Ovary (tissue), 9 donors: ENCODE data around the gene ATRNL1. TPM values are rescaled to one million over a fixed set of nuclear protein-coding genes. Genes with fewer than 3 reads are reported as not detected.
"Not testable (repeated sequence)": the region's sequence is repeated elsewhere in the genome, so short reads cannot be mapped to it uniquely, and the experiment has no call there.

Source experiments
- DNase-seq, 5 donors: peaks; one replicate each; pipeline ENCODE4 v3.0.0-alpha.2; 2019 to 2020
- H3K27ac ChIP-seq, 2 donors: fragments of 200-600 bp; one replicate each; pipeline versions ENCODE4 v1.5.1 to v1.8.0; 2019 to 2022
- H3K27me3 ChIP-seq: fragments of 200-600 bp; one replicate; pipeline ENCODE4 v1.8.0; 2022
- H3K36me3 ChIP-seq: fragments of 200-600 bp; sonication (generic); one replicate; pipeline ENCODE4 v1.5.1; 2019
- H3K4me1 ChIP-seq: one replicate; pipeline ENCODE4 v1.8.1; 2013; ENCODE audit warnings: mild to moderate bottlenecking, moderate library complexity; ENCODE audit not compliant: insufficient read depth
- H3K4me3 ChIP-seq: fragments of 200-600 bp; sonication (generic); one replicate; pipeline ENCODE4 v1.5.1; 2017
- H3K9me3 ChIP-seq, 2 donors: fragments of 200-600 bp in 1 of 2; sonication (generic) in 1 of 2; one replicate each; pipeline versions ENCODE4 v1.5.1 to v1.8.1; 2013 to 2019; ENCODE audit warnings: mild to moderate bottlenecking in 1 of 2, moderate library complexity in 1 of 2
- CTCF ChIP-seq, 3 donors: fragments of 450-650 bp in 2 of 3; fragments of 200-600 bp in 1 of 3; IDR thresholded peaks; one replicate each; pipeline versions ENCODE4 v1.5.1 to v1.8.0; 2016 to 2022; ENCODE audit warnings: antibody characterized with exemption in 3 of 3, mild to moderate bottlenecking in 1 of 3
- EP300 ChIP-seq: sonication (generic); formaldehyde crosslinking; IDR thresholded peaks from one replicate; pipeline ENCODE4 v1.6.1; 2017; ENCODE audit warnings: antibody characterized with exemption
- POLR2A ChIP-seq: fragments of 450-650 bp; IDR thresholded peaks from one replicate; pipeline ENCODE4 v1.6.1; 2017; ENCODE audit warnings: antibody characterized with exemption, mild to moderate bottlenecking, moderate library complexity
- WGBS, 3 donors: extraction: QIAGEN DNeasy Blood & Tissue Kit in 1 of 3; methylation state at CpG; one replicate each; pipeline versions ENCODE4 v1.1.5 to v1.1.7; 2013 to 2017; 5-methylcytosine and 5-hydroxymethylcytosine counted together
- intact Hi-C, 4 donors: fragments of 100-400 bp; cut with DNase I; formaldehyde crosslinking; loops; one replicate each; pipeline versions ENCODE4 v1.11.0 to v1.15.1; 2022 to 2023
- polyA plus RNA-seq, 2 donors: library from polyadenylated mRNA; stranded (reverse); fragments of 200-250 nt in 1 of 2; fragments of 350-450 nt in 1 of 2; fragmentation: Illumina TruSeq in 1 of 2; extraction: RNeasy Lipid Tissue Mini Kit (QIAGEN cat#74804) in 1 of 2; gene quantifications; one replicate each; pipeline ENCODE4 v1.2.3, GENCODE V29; 2013 to 2014
- total RNA-seq, 7 donors: library from RNA; depleted of rRNA in 2 of 7; stranded (reverse); fragments of >200 nt in 2 of 7; fragmentation: NEBNext Ultra II Directional in 3 of 7; extraction: Animal tissue kit (Norgen Biotek cat#: 25700) in 3 of 7; gene quantifications; one replicate each; pipeline versions ENCODE4 v1.1.0 to v1.2.4, GENCODE V29; 2016 to 2023
- donor health status: DM: no; HTN: no; CAD: no; lungs with moderate emphysema.
- donor health status: DM: no; HTN: no; CAD: no.
- donor health status: Bipolar disorder and iron deficiency.
- donor health status: DM: yes; HTN: yes; CAD: no.
- donor health status: DM: no; HTN: no; CAD: no.
- donor health status: DM: yes; HTN: yes; CAD: no.

ATRNL1 gene
- total and polyA plus RNA-seq, 9 donors: 8.1 to 119 (median 77.8) TPM

GRCh38 chr10:115239761-115240160, 146.6 kb downstream of the ATRNL1 start:
- H3K4me1 ChIP-seq: no peaks in the 10 kb centered on the region
- H3K9me3 ChIP-seq: no peaks in the 10 kb centered on the region
- TF ChIP-seq CTCF (IDR thresholded peaks at IDR 0.05): no peak
- no peak for TF ChIP-seq POLR2A
- TF ChIP-seq EP300: no peak
- WGBS, 3 donors: 92 to 99% (median 98%) methylated on average over 2 of the region's 2 CpGs
- H3K27me3 ChIP-seq: no peaks in the 10 kb centered on the region
- no peak for DNase-seq
- no peaks in the 10 kb centered on the region for H3K36me3 ChIP-seq
- no peak overlapping the region for H3K4me3 ChIP-seq
- intact Hi-C loops: no loop called here
- H3K27ac ChIP-seq: no peak overlapping the region

DNA sequence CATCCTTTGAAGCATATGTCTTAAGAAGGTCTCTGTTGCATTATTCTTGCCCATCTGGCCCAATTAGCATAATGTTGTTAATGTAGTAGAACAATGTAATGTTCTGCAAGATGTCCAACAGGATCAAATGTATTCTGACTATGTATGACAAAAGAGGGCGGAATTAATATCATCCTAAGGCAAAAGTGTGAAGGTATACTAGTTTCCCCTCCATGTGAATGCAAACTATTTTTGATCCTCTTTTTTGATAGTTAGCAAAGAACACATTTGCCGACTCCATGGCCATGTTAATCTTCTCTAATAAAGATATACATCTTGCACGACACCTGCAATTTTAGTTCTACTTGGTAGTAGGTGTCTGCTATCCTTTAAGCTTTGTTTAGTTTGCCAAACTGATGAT, 157.6 kb downstream of the ATRNL1 start:
- no peak overlapping the region for H3K4me3 ChIP-seq

DNA sequence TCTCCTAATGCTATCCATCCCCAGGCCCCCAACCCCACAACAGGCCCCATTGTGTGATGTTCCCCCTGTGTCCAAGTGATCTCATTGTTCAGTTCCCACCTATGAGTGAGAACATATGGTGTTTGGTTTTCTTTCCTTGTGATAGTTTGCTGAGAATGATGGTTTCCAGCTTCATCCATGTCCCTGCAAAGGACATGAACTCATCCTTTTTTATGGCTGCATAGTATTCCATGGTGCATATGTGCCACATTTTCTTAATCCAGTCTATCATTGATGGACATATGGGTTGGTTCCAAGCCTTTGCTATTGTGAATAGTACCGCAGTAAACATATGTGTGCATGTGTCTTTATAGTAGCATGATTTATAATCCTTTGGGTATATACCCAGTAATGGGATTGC, 160.6 kb downstream of the ATRNL1 start:
- H3K27me3 ChIP-seq, intact Hi-C loops, H3K9me3 ChIP-seq, DNase-seq, H3K4me3 ChIP-seq, H3K4me1 ChIP-seq, H3K27ac ChIP-seq, H3K36me3 ChIP-seq: not testable (repeated sequence)
- 94 to 100% (median 95%) methylated on average over 1 of the region's 1 CpG for WGBS, 3 donors

More for the DNA sequence above, 157.6 kb downstream of the ATRNL1 start:
- TF ChIP-seq POLR2A (no peak), EP300 (no peak), CTCF (IDR thresholded peaks at IDR 0.05) (no peak)
- intact Hi-C loops: no loop called here
- Histone ChIP-seq H3K9me3 (no peaks in the 10 kb centered on the region), H3K4me1 (no peaks in the 10 kb centered on the region), H3K27me3 (no peaks in the 10 kb centered on the region), H3K36me3 (no peaks in the 10 kb centered on the region), H3K27ac (no peak overlapping the region)
- WGBS, 3 donors: 88 to 94% (median 90%) methylated on average over 3 of the region's 3 CpGs
- DNase-seq: no peak

DNA sequence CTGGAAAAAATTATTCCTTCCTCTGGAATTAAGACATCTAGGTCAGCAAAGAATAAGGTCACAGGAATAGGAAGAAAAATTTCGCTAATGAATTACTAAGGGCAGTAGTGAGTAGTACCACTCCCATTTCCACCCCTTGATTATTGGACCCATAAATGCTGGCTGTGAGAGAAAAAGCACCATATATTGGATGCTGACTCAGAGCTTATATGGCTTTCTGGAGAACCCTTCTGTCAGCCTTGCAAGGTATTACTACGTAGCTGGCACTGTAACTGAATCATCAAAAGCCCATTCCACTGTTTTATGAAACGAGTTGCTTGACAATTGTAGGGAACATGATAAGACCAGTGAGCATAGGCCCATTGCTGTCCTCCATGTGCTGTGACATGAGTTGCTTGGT, 179.3 kb downstream of the ATRNL1 start:
- no peaks in the 10 kb centered on the region for H3K36me3 ChIP-seq
- H3K9me3 ChIP-seq: no peaks in the 10 kb centered on the region
- H3K27ac ChIP-seq: no peak overlapping the region
- no peak overlapping the region for H3K4me3 ChIP-seq
- H3K27me3 ChIP-seq: no peaks in the 10 kb centered on the region
- no peaks in the 10 kb centered on the region for H3K4me1 ChIP-seq
- WGBS, 3 donors: 92 to 93% (median 93%) methylated on average over 3 of the region's 3 CpGs
- TF ChIP-seq EP300 (no peak), POLR2A (no peak), CTCF (IDR thresholded peaks at IDR 0.05) (no peak)
- intact Hi-C loops: no loop called here
- DNase-seq: no peak

GRCh38 chr10:115278294-115278693, 185.1 kb downstream of the ATRNL1 start:
- no peaks in the 10 kb centered on the region for H3K27me3 ChIP-seq
- intact Hi-C loops: no loop called here
- no peak for TF ChIP-seq EP300
- TF ChIP-seq CTCF (IDR thresholded peaks at IDR 0.05): no peak
- TF ChIP-seq POLR2A: no peak
- H3K9me3 ChIP-seq: no peaks in the 10 kb centered on the region
- no peak overlapping the region for H3K27ac ChIP-seq
- H3K4me3 ChIP-seq: no peak overlapping the region
- WGBS, 3 donors: 68 to 78% (median 75%) methylated on average over 2 of the region's 2 CpGs
- no peaks in the 10 kb centered on the region for H3K4me1 ChIP-seq
- H3K36me3 ChIP-seq: no peaks in the 10 kb centered on the region
- no peak for DNase-seq
